GM18861 (cell line): ENCODE results near the gene FLNA.
"Not testable (repeated sequence)": the region's sequence is repeated elsewhere in the genome, so short reads cannot be mapped to it uniquely, and the experiment has no call there.

Experiments
- ATAC-seq: cut with Tn5 transposase; IDR thresholded peaks from one replicate; pipeline ENCODE4 v1.9.1; 2021; ENCODE audit not compliant: unreplicated experiment

FLNA gene

DNA sequence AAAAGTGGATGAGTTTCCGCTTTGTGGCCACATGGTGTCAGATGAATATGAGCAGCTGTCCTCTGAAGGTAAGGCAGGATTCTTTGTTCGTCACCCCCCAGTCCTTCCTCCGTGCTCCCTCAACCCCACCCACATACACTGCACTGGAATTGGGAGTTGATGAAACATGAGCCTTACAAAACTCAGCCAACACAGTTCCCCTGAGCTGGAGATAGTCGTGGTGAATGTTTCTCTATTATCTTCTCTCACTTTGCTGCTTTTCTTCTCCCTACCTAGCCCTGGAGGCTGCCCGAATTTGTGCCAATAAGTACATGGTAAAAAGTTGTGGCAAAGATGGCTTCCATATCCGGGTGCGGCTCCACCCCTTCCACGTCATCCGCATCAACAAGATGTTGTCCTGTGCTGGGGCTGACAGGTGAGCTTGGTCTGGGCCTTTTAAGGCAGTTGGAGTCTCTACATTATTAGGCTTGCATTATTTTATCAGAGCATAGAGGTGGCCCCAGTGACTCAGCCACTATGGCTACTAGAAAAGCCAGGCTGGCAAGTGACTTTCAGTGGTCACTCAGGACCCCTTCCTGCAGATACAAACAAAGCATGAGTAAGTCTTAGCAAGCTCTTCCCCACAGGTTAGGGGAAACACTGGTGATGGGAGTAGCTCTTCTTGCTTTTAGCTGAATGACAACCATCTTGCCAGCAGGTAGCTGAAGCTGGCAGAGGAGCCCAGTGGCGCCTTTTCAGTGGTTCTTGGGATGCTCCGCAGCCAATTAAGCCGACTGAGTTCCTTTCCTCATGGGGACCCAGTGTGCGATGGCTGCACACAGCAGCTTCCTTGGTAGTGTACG lies 25.3 kb upstream of the FLNA start:
- ATAC-seq = no peak

- ATAC-seq = no peak
Measured at GRCh38 chrX:154398668-154399526, 24.5 kb upstream of the FLNA start.

- ATAC-seq = peak; percentile 73
Measured at GRCh38 chrX:154397888-154398667, 23.6 kb upstream of the FLNA start, which contains the start of gene RPL10. Gene RPL10 (plus strand): TSS chrX:154398377. CDS start chrX:154398520, 143 bp downstream.

- ATAC-seq = peak; percentile 27
Measured at GRCh38 chrX:154396973-154397887, 22.8 kb upstream of the FLNA start.

GRCh38 chrX:154396363-154396762 lies 21.9 kb upstream of the FLNA start:
- not testable (repeated sequence) for ATAC-seq

GRCh38 chrX:154389812-154390747 lies 15.6 kb upstream of the FLNA start:
- ATAC-seq = peak; percentile 56

- peak; percentile 25 for ATAC-seq
Measured at GRCh38 chrX:154388649-154389048, 14.2 kb upstream of the FLNA start.

- ATAC-seq = peak; percentile 26
Measured at GRCh38 chrX:154388094-154388493, 13.7 kb upstream of the FLNA start.

DNA sequence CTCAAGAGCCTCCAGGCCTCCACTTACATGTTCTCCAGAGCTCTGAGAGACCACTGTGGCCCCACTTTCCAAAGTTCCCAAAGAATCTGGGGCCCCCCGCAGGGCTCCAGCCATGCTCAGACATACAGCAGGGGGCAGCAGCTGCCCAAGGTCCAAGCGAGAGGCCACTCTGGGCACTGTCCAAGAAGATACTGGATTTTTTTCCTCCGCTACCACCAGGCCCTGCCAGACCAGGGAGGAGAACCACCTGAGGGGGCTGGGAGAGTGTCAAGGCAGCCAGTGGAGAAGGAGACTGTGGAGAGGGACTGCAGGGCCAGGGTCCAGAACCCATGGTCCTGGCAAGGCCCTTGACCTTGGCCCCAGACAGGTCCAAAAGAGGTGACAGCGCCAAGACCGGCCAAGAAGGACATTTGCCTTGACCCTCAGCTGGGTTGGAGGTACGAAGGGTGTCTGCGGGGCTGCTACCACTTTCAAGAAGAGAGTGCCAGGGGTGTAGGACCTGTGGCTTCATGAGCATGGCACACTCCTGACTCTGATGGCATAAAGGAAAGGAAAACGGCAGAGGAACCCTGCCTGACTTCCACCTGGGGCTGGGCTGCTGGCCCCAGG lies 10.0 kb upstream of the FLNA start:
- ATAC-seq = no peak

- no peak for ATAC-seq
Measured at GRCh38 chrX:154383359-154384283, 9.2 kb upstream of the FLNA start.

DNA sequence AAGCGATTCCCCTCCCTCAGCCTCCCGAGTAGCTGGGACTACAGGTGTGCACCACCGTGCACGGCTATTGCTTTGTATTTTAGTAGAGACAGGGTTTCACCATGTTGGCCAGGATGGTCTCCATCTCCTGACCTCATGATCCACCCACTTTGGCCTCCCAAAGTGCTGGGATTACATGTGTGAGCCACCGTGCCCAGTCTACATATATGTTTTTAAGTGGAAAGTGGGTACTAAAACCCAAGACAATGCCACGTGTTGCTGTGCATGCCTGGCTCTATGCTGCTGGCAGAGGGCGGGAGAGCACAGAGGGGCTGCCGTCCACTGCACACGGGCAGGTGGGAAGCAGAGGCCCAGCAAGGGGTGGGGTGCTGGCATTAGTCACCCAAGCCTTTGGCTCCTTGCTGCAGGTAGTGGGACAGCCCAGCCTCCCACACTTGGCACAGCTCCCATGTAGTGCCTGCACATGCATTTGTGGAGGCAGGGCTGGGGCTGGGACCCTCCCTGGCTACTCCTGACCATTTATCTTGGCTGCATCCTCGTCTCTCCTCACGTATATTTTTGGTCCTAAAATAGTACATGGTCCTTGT lies 8.1 kb upstream of the FLNA start:
- ATAC-seq = no peak

DNA sequence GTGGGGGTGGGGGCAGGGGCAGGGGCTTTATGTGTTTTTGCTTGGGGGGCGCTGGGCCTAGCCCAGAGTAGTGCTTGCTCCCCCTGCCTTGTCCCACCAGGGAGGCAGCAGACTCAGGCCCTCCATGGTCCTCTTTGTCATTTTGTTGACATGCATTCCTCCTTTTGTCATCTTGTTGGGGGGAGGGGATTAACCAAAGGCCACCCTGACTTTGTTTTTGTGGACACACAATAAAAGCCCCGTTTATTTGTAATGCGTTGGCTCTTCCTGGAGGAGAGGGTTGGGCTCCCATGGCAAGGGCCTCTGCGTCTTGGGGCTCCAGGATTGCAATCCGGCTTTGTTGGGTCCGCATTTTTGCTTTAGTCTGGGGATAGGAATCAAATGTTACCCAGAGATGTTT lies 6.8 kb upstream of the FLNA start:
- ATAC-seq = no peak

- no peak for ATAC-seq
Measured at GRCh38 chrX:154380787-154381186, 6.4 kb upstream of the FLNA start.

DNA sequence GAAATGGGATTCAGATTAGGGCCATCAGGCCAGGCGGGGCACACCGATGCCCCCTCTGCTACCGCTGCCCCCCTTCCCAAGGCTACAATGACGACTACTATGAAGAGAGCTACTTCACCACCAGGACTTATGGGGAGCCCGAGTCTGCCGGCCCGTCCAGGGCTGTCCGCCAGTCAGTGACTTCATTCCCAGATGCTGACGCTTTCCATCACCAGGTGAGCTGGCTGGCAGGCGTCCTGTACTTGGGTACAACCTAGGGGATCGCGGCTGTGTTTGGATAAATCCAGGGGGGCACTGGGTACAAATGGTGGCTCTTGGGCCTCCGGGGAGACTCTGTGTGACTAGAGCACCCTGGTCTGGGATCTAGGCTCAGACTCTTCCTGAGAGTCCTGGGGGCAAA lies 5.7 kb upstream of the FLNA start:
- ATAC-seq = no peak

DNA sequence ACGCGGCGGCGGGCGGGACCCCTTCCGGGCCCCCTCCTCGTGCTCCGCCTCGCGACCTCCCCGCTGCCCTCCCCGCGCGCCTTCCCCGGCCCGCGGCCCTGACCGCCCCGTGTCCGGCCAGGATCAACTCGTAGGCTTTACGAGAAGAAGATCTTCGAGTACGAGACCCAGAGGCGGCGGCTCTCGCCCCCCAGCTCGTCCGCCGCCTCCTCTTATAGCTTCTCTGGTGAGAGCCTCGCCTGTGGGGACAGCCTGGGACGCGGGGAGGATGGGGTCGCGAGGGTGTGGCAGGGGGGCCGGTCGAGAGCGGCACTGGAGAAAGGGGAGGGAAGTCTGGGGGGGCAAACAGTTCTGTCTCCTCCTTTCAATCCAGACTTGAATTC lies 5.1 kb upstream of the FLNA start:
- no peak for ATAC-seq

DNA sequence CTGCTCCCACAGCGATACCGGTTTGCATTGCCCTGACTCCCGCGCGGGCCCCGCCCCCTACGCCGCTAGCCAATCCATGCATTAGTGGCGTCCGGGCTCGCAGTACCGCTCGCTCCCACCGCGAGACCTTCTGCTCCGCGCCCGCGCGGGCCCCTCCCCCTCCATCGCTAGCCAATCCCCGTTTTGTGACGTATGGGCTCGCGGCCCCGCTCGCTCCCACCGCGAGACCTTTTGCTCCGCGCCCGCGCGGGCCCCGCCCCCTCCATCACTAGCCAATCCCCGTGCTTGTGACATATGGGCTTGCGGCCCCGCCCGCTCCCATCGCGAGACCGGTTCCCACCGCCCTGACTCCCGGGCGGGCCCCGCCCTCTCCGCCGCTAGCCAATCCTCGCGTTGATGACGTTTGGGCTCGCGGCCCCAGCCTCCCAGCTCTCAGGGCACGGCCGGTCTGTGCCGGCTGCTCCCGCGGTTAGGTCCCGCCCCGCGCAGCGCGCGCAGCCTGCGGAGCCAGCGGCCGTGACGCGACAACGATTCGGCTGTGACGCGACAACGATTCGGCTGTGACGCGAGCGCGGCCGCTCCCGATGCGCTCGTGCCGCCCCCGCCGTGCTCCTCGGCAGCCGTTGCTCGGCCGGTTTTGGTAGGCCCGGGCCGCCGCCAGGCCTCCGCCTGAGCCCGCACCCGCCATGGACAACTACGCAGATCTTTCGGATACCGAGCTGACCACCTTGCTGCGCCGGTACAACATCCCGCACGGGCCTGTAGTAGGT lies 4.5 kb upstream of the FLNA start, which contains the start of gene EMD:
EMD (plus strand) TSS at position 497 of the 770 bp plus-strand sequence; CDS start at position 687, 190 bp downstream.
- ATAC-seq = peak; percentile 76
